HG03520 (cell line): ENCODE results near the gene CAV3.

Experiments used
- ATAC-seq: cut with Tn5 transposase; IDR thresholded peaks from one replicate; pipeline ENCODE4 v1.9.1; 2021; ENCODE audit warnings: mild to moderate bottlenecking, moderate library complexity; ENCODE audit not compliant: unreplicated experiment

CAV3 gene

DNA sequence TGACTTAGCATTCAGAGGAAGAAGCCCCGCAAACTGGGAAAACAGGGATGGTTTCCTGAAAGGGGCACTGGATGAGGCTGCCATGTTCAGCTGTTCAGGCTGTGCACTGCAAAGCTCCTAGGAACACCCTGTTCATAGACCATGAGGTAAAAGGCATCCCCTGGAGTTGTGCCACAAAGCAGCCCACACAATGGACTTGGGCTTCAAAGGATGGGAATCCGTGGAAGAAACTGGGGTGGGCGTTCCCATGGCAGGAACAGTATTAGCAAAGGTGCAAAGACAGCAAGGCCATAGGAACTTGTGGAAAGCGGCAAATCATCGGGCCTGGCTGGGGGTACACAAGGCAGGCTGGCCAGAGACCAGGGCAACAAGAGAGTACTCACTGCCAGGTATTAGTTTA lies 26.9 kb downstream of the CAV3 start:
- ATAC-seq: no peak

DNA sequence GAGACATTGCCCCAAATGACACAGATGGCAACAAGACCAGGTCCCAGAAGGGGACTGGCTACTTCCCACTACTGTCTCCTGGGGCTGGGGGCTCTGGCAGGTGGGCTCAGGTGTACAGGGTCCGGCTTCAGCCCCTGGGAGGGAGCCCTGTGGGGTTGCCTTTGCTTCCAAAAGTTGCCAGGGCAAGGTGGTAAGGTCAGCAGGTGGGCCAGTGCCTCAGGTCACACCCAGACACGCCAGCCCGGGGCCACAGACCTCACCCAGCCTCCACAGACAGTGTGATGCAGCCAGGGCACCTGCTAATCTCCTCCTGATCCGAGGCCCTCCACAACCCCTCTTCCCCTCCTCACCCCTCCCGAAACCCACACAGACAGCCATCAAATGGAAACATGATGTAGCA lies 28.3 kb downstream of the CAV3 start:
- no peak for ATAC-seq

- ATAC-seq: no peak
These were observed 29.2 kb downstream of the CAV3 start for GRCh38 chr3:8762607-8763377.

DNA sequence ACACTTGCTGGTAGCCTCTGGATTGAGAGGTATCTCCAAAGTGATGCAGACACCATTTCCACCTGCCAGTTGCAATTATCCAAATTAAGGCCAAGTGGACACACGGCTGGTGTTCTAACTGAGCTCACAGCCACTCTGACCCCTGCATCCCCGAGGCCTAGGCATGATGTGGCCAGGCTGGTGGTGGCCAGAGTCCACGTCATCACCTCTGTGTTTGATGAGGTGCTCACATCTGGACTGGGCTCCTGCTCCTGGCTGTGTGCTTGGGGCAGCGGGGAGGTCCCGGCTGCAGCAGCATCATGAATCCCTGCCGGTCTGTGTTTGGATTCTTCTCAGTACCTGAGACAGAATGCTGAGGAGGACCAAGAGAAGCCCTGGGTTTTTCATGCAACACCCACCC lies 30.9 kb downstream of the CAV3 start:
- no peak for ATAC-seq

GRCh38 chr3:8765528-8765927 lies 31.9 kb downstream of the CAV3 start:
- ATAC-seq: no peak

GRCh38 chr3:8766148-8766547 lies 32.5 kb downstream of the CAV3 start:
- ATAC-seq: no peak

DNA sequence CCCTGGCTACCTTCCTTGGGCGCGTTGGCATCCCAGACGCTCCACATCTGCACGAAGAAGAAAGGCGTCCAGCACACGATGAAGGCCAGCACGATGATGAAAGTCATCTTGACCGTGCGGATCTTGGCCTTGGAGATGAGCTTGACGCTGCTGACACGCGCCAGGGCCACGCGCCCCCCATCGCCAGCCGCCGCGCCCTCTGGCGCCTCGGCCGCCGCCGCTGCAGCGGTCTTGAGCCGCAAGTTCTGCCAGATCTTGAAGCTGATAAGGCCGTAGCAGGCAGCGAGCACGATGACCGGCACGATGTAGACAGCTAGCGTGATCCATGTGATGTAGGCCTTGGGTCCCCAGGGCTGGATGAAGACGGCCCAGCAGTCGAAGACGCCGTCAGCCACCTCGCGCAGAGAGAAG lies 33.7 kb downstream of the CAV3 start:
- no peak for ATAC-seq

DNA sequence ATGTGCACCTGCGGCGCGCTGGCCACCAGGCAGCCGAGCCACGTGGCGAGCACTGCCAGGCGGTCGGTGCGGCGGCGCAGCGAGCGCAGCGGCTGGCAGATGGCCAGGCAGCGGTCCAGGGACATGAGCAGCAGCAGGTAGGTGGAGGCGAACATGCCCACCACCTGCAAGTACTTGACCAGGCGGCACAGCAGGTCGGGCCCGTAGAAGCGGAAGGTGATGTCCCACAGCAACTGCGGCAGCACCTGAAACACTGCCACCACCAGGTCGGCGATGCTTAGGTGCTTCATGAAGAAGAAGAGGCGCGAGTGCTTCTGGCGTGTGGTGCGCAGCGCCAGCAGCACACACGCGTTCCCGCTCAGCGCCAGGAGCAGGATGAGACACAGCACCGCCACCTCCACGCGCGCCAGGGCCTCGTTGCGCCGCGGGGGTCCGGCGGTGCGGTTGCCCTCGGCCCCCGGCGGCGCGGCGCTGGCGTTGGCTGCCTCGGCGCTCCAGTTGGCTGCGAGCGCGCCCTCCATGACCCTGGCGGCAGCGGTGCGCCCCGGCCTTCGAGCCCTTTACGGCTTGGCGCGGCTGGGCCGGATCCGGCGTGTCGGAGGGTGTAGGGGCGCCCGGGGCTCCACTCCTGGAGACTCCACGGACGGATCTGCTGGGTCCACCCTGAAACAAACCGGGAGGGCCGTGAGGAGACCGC lies 34.2 kb downstream of the CAV3 start:
- ATAC-seq: peak; percentile 57

- no peak for ATAC-seq
These were observed 34.9 kb downstream of the CAV3 start for GRCh38 chr3:8768364-8769087.

GRCh38 chr3:8769088-8769822 lies 35.7 kb downstream of the CAV3 start, which contains the start of gene OXTR:
Gene OXTR (minus strand): TSS chr3:8769613. CDS start chr3:8768187, 1,426 bp downstream.
- peak; percentile 77 for ATAC-seq

DNA sequence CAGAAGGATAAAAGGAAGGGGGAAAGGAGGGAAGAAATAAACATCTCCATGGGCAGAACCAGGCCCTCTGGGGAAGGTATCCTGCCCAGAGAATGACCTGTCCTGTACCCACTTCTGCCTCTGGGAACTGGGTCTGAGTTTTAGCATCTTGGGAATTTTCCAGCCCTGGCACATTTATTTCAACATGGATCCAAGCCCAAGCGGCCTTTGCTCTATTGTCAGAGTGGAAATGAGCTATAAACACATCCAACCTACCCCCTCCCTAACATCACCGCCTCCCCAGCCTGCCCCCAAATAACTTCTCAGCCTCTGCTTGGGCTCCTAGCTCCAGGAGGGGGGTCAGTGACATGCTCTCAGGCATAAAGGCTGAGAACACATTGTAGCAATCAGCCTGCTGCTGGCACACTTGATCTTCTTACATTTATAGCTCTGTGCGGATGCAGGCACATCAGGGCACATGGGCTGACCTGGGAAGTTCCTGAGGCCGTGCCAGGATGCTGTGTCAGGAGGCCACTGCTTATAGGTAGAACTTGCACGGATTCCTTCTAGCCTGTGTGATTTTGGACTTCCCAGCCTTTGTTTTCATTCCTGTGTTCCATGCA lies 40.4 kb downstream of the CAV3 start:
- no peak for ATAC-seq

DNA sequence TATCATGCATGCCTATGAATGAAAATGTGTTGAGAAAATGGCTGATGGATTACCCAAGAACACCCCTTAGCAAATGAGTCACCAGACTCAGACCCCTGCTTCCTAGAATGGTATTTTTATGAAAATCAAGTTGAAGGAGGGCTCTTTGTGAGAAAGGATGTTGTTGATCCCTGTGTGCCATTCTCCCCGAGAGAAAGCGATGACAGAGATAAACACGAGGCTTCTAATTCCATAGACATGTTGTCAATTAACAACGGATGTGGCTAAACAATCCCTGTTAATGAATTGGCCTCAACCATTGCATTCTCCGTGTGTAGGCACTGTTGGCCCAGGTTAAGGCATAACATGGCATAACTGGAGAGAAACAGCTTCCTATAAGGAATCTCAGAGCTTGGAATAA lies 41.6 kb downstream of the CAV3 start:
- no peak for ATAC-seq

DNA sequence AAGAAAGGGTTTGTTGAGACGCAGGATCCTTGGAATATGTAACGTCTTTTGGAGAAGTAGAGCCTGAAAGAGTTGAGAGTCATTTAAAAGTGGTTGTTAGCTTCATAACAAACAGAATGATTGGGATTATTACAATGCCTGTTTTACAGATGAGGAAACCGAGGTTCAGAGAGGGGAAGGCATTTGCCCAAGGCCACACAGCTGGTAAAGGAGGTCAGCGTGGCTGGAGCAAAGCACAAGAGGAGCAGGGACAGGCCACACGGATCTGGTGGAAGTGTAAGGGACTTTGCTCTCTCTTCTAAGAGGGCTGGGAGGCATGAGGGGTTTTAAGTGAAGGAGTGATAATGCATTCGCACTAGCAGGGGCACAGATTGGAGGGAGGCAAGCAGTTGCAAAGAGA lies 42.0 kb downstream of the CAV3 start:
- no peak for ATAC-seq

GRCh38 chr3:8776406-8776805 lies 42.8 kb downstream of the CAV3 start:
- no peak for ATAC-seq

DNA sequence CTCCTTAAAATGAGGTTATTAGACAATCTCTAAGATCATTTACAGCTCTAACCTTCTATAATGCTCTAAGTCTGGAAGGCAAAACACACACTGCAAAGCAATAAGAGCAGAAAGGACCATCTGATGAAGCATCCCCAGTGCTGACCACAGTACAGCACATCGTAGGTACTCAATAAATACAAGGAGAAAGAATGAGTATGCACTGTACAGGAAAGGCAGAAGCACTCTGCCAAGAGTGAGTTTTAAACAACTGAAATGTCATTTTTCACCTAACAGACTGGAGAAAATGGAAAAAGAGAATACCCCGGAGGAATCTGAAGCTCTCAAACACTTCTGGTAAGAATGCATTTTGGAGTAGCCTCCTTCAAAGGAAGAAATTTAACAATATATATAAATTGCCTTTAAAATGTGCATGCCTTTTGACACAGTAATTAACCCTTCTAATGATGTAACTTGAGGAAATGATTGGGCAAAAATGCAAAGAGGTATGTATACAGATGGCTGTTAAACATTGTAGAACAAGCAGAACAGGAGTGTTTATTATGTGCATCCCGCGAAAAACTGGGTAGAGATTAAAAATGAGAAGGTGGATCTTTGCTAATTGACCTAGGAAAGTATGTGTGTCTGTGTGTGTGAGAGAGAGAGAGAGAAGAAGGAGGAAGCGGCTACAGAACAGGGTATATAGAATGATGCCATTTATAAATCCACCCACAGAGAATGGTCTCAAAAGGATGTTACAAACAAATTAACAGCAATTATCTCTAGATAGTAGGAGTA lies 43.8 kb downstream of the CAV3 start:
- ATAC-seq: no peak

DNA sequence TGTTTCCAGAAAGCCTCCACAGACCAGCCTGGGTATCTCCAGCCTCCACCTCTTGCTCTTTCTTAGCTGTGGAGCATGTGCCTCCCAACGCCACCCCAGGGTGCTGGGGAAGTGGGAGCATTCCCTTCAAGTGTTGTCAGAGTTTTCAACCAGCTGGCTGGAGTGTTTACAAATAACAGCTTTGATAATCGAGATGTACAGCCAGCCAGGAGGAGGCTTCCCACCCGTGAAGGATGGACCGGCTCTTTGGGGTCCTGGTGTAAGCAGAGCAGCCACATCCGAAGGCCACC lies 44.3 kb downstream of the CAV3 start:
- no peak for ATAC-seq

GRCh38 chr3:8778475-8778874 lies 44.9 kb downstream of the CAV3 start:
- ATAC-seq: no peak

GRCh38 chr3:8780279-8780678 lies 46.7 kb downstream of the CAV3 start:
- ATAC-seq: no peak

GRCh38 chr3:8784676-8785435 lies 51.3 kb downstream of the CAV3 start:
- no peak for ATAC-seq
